Measurements from ENCODE around the gene ZNF322. TPM values are rescaled to one million over a fixed set of nuclear protein-coding genes. Genes with fewer than 3 reads are reported as not detected.

The ZNF322 gene
- total and polyA plus RNA-seq, 2 experiments from 2014 or later = 16.1 to 18.1 TPM

GRCh38 chr6:26598267-26598666, 61.3 kb downstream of the ZNF322 start:
- Histone ChIP-seq H3K27me3 (peaks cover 14% of the 10 kb centered on the region), H3K36me3 (peaks cover 5% of the 10 kb centered on the region), H3K27ac (no peak overlapping the region), H3K4me1 (ENCODE audit: low read depth) (no peaks in the 10 kb centered on the region), H3K9me3 (ENCODE audit: low read depth) (no peaks in the 10 kb centered on the region), H3K4me3 (no peak overlapping the region)
- no peak for DNase-seq (ENCODE audit: low read depth in 1 of 2, low spot score in 1 of 2)
- TF ChIP-seq, protein P1, sequence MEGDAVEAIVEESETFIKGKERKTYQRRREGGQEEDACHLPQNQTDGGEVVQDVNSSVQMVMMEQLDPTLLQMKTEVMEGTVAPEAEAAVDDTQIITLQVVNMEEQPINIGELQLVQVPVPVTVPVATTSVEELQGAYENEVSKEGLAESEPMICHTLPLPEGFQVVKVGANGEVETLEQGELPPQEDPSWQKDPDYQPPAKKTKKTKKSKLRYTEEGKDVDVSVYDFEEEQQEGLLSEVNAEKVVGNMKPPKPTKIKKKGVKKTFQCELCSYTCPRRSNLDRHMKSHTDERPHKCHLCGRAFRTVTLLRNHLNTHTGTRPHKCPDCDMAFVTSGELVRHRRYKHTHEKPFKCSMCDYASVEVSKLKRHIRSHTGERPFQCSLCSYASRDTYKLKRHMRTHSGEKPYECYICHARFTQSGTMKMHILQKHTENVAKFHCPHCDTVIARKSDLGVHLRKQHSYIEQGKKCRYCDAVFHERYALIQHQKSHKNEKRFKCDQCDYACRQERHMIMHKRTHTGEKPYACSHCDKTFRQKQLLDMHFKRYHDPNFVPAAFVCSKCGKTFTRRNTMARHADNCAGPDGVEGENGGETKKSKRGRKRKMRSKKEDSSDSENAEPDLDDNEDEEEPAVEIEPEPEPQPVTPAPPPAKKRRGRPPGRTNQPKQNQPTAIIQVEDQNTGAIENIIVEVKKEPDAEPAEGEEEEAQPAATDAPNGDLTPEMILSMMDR (IDR thresholded peaks at IDR 0.05; ENCODE audit: low read depth, low read length) = no peak

GRCh38 chr6:26597821-26598220, 61.7 kb downstream of the ZNF322 start:
- Histone ChIP-seq H3K36me3 (peaks cover 5% of the 10 kb centered on the region), H3K27ac (no peak overlapping the region), H3K4me1 (ENCODE audit: low read depth) (no peaks in the 10 kb centered on the region), H3K4me3 (peak overlapping the region; percentile 64), H3K9me3 (ENCODE audit: low read depth) (no peaks in the 10 kb centered on the region), H3K27me3 (peaks cover 18% of the 10 kb centered on the region)
- no peak for DNase-seq (ENCODE audit: low read depth in 1 of 2, low spot score in 1 of 2)
- TF ChIP-seq, protein P1 (IDR thresholded peaks at IDR 0.05; ENCODE audit: low read depth, low read length) = no peak

- Histone ChIP-seq H3K9me3 (ENCODE audit: low read depth) (no peaks in the 10 kb centered on the region), H3K36me3 (peaks cover 5% of the 10 kb centered on the region), H3K4me1 (ENCODE audit: low read depth) (no peaks in the 10 kb centered on the region), H3K27ac (peak overlapping the region; percentile 82), H3K27me3 (peaks cover 21% of the 10 kb centered on the region), H3K4me3 (peak overlapping the region; percentile 64)
- TF ChIP-seq, protein P1 (IDR thresholded peaks at IDR 0.05; ENCODE audit: low read depth, low read length) = no peak
- DNase-seq (ENCODE audit: low read depth in 1 of 2, low spot score in 1 of 2) = no peak
Observed at GRCh38 chr6:26597389-26597766, 62.2 kb downstream of the ZNF322 start.

DNA sequence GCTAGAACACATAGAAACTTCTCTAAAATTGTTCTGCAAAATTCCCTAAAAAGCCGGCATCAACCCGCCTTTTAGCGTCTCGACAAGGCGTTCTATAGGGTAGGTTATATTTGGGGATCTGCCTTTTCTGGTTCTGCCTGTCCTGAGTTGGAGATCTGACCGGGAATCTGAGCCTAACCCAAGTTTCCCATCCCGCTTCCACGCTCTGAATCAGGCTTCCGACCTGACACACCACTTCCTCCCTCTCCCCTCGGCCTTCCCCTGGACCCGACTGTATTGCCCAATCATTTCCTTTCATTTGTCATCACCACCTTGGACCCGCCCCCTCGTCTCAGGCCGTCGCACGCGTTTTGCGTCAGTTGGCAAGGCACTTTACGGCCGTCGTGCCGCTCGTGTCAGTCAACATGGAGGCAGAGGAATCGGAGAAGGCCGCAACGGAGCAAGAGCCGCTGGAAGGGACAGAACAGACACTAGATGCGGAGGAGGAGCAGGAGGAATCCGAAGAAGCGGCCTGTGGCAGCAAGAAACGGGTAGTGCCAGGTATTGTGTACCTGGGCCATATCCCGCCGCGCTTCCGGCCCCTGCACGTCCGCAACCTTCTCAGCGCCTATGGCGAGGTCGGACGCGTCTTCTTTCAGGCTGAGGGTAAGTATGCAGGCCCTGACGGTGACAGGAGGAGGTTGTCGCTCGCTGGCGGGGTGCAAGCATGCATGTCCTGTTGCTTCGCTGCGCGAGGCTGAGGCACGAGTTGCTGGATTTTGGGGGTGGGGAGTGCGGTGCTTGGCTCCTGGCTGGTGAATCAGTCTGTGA, 62.8 kb downstream of the ZNF322 start, which contains the start of gene ABT1:
TSS of gene ABT1 (plus strand) at position 375 of the 810 bp plus-strand sequence. CDS start at position 405, 30 bp downstream.
- Histone ChIP-seq H3K36me3 (peaks cover 5% of the 10 kb centered on the region), H3K27ac (peak within 1 kb of the TSS; percentile 82), H3K4me3 (peak within 1 kb of the TSS; percentile 64), H3K4me1 (ENCODE audit: low read depth) (no peaks in the 10 kb centered on the region), H3K27me3 (peaks cover 22% of the 10 kb centered on the region), H3K9me3 (ENCODE audit: low read depth) (no peaks in the 10 kb centered on the region)
- TF ChIP-seq, protein P1 (IDR thresholded peaks at IDR 0.05; ENCODE audit: low read depth, low read length) = no peak
- peak; percentile 98 to 99 for DNase-seq (ENCODE audit: low read depth in 1 of 2, low spot score in 1 of 2)

DNA sequence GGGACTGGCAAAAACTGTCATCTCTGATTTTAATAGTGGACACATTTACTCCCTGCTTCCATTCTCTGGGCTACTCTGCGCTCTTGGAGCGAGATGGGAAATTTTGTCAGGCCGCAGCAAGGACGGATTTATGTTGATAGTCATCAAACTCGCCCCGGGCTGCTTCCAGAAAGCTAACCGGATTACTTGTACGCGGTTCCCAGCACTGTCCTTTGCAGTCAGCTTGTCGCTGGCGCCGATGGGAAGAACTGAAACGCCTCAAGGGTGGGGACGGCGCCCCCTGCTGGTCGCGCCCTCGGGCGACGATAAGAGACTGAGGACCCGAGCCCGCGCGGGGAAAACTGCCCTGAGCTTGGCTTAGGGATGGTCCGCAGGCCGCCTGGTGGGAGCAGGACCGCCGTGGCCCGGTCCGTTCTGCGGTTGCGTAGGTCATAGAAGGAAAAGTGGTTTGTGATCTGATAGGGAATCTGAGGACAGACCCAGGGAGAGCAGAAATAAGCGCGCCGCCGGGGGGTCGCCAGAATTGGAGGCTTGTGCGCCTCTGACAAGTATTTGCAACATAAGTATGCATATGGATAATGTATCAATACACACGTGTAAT, 63.8 kb downstream of the ZNF322 start:
- peaks cover 22% of the 10 kb centered on the region for H3K27me3 ChIP-seq
- peaks cover 5% of the 10 kb centered on the region for H3K36me3 ChIP-seq
- no peaks in the 10 kb centered on the region for H3K4me1 ChIP-seq (ENCODE audit: low read depth)
- DNase-seq (ENCODE audit: low read depth in 1 of 2, low spot score in 1 of 2) = peak; percentile 90 to 96
- H3K9me3 ChIP-seq (ENCODE audit: low read depth) = no peaks in the 10 kb centered on the region
- peak overlapping the region; percentile 64 for H3K4me3 ChIP-seq
- no peak overlapping the region for H3K27ac ChIP-seq
- TF ChIP-seq, protein P1 (IDR thresholded peaks at IDR 0.05; ENCODE audit: low read depth, low read length) = peak; percentile 96

Measured in cardiac muscle cell (in vitro differentiated cells and primary cell).